NCI-H2029 (cell line): ENCODE measurements around the gene NRF1.

Experiments
- DNase-seq: peaks from one replicate; lab custom pipeline; 2025; lab: John Stamatoyannopoulos, UW

NRF1 gene

DNA sequence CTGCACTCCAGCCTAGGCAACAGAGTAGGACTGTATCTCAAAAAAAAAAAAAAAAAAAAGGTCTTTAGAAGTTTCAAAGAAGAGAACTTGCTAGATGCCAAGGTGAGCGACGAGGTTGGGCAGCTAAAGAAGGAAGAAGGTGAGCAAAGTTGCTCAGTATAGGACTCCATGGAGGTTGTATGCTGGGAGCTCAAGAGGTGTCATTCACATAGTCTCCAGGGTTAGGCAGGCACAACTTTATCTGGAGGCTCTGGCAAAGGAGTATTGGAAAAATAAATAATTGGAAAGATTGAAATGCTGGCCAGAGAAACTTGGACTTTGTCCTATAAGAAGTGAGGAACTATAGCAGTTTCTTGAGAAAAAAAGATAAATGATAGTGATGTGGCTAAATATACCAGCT lies 74.5 kb downstream of the NRF1 start:
- no peak for DNase-seq

DNA sequence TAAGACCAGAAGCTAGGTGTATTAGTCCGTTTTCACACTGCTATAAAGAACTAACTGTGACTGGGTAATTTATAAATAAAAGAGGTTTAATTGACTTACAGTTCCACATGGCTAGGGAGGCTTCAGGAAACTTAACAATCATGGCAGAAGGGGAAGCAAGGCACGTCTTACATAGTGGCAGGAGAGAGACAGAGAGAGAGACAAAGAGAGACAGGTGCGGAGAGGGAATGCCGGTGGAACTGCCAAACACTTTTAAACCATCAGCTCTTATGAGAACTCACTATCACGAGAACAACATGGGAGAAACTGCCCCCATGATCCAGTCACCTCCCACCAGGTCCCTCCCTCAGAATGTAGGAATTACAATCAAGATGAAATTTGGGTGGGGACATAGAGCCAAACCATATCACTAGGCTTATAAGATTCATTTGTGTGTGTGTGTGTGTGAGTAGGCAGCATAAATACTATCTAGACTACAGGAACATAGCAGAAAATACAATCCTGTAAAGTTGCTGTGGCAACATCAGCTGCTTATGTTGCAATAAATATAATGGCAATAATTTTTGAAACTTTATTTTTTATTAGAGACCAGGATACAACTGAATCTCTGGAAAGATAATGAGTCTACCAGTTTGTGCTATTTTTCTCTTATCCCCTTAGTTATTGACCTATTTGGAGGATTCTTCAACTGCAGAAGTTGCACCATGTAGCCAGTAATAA lies 77.1 kb downstream of the NRF1 start:
- no peak for DNase-seq

GRCh38 chr7:129689995-129690581 lies 78.6 kb downstream of the NRF1 start:
- DNase-seq, result peak; percentile 93

GRCh38 chr7:129690701-129691100 lies 79.2 kb downstream of the NRF1 start:
- no peak for DNase-seq

- DNase-seq, result no peak
Measured at GRCh38 chr7:129698516-129699418, 87.2 kb downstream of the NRF1 start.

GRCh38 chr7:129702316-129702715 lies 90.8 kb downstream of the NRF1 start:
- DNase-seq, result no peak

GRCh38 chr7:129702761-129703338 lies 91.3 kb downstream of the NRF1 start:
- no peak for DNase-seq

DNA sequence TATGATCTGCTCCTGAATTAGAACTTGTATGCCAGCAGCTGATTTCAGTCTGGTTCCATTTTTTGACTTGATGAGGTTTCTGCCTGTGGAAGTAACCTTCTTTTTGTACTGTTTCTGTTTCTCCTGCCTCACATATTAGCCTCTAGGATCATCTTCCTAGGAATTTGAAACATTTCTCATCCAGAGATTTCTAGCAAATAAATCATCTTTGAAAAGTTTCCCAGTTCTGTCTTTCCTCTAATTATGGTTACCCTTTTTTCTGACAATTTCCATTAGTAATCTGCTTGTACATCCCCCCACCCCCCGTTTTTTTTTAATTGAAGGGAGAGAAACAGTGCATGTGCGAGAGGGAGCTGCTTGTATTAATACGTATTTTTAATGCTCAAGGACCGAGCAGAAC lies 92.2 kb downstream of the NRF1 start:
- DNase-seq, result no peak

DNA sequence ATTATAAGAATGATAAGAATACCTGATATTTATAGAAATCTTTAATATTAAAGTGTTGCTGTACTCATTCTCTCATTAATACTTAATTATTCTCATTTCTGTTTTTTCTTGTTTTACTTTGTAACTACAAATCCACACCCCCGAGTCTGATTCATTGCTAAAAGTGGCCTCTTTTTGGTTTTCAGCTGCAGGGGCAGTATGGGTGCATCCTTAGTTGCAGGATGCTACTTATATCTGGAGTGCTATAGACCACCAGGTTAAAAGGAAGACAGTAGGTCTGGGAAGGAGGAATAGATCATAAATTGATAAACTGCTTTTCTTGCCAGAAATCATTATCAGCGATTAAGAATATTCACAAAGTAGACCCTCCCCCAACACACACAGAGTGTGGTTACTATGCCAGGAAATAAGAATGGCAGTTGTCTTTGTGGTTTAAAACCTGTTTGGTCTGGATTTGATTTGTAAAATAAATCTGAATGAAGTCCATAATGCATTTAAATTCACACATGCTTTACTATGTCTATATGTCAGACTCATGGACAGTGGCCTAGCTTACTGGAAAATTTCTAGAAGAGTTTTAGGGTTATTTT lies 96.5 kb downstream of the NRF1 start:
- peak; percentile 72 for DNase-seq

- peak; percentile 68 for DNase-seq
Measured at GRCh38 chr7:129713544-129713943, 102.0 kb downstream of the NRF1 start.

DNA sequence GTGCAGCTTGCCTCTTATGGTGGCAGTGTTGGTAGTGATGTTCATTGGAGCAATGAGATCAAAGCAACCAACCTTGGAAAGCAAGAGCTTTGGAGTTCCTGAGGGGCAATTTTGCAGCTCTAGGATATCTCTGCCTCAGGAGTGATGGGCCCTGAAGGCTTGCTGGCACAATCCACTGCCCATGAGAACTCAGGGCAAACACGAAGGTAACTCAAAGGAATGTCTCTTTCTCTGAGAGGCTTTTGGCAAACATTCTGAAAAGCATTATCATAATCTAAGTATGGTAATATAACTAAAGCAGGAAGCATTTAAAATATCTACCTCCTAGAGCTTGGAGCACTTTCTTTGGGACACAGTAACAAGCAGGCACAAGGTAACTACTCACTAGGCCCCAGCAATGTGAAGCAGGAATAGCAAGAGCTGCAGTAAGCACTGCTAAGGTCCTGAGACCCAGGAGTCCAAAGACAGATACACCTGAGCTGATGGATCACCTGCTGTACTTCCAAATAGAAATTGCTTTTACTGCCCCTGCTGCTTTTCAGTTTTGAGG lies 103.1 kb downstream of the NRF1 start:
- no peak for DNase-seq

GRCh38 chr7:129719980-129720732 lies 108.6 kb downstream of the NRF1 start:
- DNase-seq, result peak; percentile 14

DNA sequence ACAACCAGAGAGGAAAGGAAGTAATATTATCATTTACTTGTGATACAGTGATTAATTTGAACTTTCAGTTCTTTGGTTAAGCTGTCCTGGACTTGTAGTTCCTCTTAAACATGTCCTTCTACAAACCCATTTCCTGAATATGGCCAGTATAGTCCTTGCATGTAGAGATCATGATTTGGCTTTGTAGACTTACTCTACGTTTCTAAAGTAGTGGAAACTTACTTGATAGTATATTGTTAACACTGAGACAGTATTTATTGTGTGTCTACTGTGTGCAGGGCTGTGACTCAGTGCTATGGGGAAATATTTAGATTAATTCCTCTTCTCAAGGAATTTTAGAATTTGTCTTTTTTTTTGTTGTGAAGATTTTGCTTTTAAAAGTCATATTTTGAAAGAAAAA lies 109.5 kb downstream of the NRF1 start:
- no peak for DNase-seq

DNA sequence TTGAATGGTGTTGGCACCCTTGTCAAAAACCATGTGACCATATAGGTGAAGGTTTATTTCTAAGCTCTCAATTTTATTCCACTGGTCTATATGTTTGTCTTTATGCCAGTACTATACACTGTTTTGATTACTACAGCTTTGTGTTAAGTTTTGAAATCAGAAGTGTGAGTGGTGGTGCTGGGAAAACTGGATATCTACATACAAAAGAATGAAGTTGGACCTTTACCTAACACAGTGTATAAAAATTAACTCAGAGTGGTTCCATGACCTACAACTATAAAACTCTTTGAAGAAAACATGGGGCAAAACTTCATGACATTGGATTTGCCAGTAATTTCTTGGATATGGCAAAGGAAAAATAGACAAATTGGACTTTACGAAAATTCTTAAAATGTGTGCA lies 112.2 kb downstream of the NRF1 start:
- DNase-seq, result no peak

DNA sequence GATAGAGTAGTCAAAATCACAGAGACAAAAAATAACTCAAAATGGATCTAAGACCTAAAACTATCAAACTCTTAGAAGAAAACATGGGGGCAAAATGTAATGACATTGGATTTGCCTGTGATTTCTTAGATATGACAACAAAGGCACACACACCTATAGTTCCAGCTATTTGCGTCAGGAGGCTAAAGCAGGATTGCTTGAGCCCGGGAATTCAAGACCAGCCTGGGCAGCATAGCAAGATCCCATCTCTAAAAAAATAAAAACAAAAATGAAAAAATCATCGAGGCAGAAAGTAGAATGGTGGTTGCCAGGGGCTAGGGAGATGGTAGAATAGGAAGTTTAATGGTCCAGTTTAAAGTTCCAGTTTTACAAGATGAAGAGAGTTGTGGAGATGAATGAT lies 113.3 kb downstream of the NRF1 start:
- DNase-seq, result no peak

DNA sequence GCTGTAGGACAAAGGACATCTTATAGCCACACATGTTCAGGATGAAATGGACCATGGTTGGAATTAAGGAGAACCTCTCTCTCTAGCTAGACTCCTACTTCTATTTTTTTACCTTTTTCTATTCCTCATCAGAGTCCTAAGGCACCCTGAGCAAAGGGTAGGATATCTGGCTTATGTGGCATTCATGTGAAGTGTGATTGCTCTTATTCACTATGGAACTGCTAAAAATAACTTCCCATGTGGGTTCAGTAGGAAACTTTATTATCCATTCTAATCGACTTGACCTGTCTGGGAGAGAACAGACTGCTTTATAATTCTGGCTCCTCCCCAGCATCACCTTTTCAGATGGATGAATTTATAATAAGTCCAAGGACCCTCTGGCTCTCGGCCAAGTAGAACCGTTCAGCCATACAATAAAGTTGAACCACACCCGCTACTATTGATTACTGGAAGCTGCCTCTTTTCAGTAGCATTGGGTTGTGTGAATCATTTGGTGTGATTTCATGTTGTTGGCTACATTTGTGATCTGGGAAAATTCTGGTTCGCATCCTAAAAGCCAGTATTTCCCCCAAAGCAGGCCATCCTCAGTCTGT lies 117.5 kb downstream of the NRF1 start:
- DNase-seq, result no peak

GRCh38 chr7:129729511-129729910 lies 118.0 kb downstream of the NRF1 start:
- DNase-seq, result no peak

DNA sequence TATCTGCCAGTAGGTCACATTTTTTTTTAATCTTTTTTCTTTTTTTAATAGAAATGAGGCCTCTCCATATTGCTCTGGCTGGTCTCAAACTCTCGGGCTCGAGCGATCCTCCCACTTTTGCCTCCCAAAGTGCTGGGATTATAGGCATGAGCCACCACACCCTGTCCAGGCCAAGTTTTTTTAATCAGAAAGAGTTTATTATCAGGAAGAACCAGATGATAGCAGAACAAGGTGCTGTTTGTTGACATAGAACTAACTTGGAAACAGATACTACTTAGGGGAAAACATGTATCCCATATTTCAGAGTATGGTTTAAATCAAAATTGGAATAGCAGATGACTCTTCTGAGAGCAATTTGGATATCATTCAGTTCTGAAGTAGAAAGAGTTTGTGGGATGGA lies 118.6 kb downstream of the NRF1 start:
- DNase-seq, result no peak

DNA sequence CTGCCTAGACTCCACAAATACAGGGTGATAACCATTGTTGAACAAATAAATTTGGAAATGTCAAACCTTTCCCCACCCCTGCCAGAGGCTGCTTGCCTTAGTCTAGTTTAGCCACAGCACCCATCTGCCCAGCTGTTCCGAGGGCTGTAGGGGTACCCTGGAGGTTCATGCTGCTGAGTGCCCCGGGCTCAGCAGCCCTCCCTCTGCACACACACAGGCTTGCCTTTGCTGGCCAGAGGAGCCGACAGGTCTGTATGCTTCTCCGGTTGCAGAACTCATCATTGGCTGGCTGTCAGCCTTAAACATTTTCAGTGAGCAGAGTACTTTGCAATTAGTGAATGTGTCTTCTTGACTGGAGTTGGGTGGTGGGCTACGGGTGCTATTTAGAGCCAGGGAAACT lies 122.9 kb downstream of the NRF1 start:
- no peak for DNase-seq

GRCh38 chr7:129739427-129739826 lies 127.9 kb downstream of the NRF1 start:
- DNase-seq, result peak; percentile 68
